HL-60 (cell line): ENCODE data around the gene DNAI7.

Experiments
- CTCF ChIP-seq: IDR thresholded peaks from one replicate; pipeline ENCODE4 v1.5.1; 2011; ENCODE audit warnings: low read length, control low read depth, inconsistent platforms; ENCODE audit not compliant: insufficient read depth
- POLR2AphosphoS5 ChIP-seq: IDR thresholded peaks from 2 replicates; pipeline ENCODE4 v1.6.1; 2012; ENCODE audit warnings: low read depth

DNA sequence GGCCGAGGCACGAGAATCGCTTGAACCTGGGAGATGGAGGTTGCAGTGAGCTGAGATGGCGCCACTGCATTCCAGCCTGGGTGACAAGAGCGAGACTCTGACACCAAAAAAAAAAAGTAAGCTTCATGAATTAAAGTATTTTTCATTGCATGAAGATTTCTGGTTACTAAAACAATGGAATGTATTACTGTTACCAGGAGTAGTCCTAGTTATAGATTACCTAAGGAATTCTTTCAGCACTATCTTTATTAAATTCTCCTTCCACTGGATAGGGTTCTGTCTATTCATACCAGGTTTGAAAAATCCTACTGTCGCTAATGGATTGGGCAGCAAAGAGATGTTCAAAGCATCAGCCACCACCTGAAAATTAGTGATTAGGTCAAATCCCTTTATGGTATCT is 12.5 kb upstream of the DNAI7 start:
- TF ChIP-seq POLR2AphosphoS5 (no peak), CTCF (no peak)
